Heart right ventricle (tissue), 16 donors: Measurements from ENCODE around the gene EFCAB6. TPM values are rescaled to one million over a fixed set of nuclear protein-coding genes. Genes with fewer than 3 reads are reported as not detected.

Experiments
- ATAC-seq, 8 donors: fragments of 200-7000 bp; cut with Tn5 transposase; one replicate each; pipeline ENCODE4 v1.9.1; 2020; ENCODE audit warnings: mild to moderate bottlenecking in 8 of 8, moderate library complexity in 8 of 8, moderate number of reproducible peaks in 1 of 8
- DNase-seq, 2 donors: peaks; one replicate each; pipeline ENCODE4 v3.0.0-alpha.2; 2020
- H3K27ac ChIP-seq, 10 donors: fragments of 200-600 bp; sonication (generic) in 2 of 10; one replicate each; pipeline versions ENCODE4 v1.5.0 to v1.8.0; 2020 to 2022; ENCODE audit warnings: mild to moderate bottlenecking in 3 of 10
- H3K27me3 ChIP-seq, 7 donors: fragments of 200-600 bp; one replicate each; pipeline ENCODE4 v1.8.0; 2021 to 2022; ENCODE audit warnings: mild to moderate bottlenecking in 2 of 7
- H3K36me3 ChIP-seq, 9 donors: fragments of 200-600 bp; sonication (generic) in 1 of 9; one replicate each; pipeline versions ENCODE4 v1.5.0 to v1.8.0; 2020 to 2022; ENCODE audit warnings: mild to moderate bottlenecking in 2 of 9
- H3K4me1 ChIP-seq, 9 donors: fragments of 200-600 bp; sonication (generic) in 1 of 9; one replicate each; pipeline versions ENCODE4 v1.5.0 to v1.8.0; 2020 to 2022; ENCODE audit warnings: mild to moderate bottlenecking in 4 of 9
- H3K4me3 ChIP-seq, 10 donors: fragments of 200-600 bp; sonication (generic) in 2 of 10; one replicate each; pipeline versions ENCODE4 v1.5.0 to v1.8.0; 2020 to 2022; ENCODE audit warnings: mild to moderate bottlenecking in 7 of 10, moderate library complexity in 2 of 10
- H3K9me3 ChIP-seq, 11 donors: fragments of 200-600 bp in 10 of 11; sonication (generic) in 2 of 11; one replicate each; pipeline versions ENCODE4 v1.5.0 to v1.8.0; 2013 to 2022; ENCODE audit warnings: mild to moderate bottlenecking in 2 of 11, control low read depth in 1 of 11, moderate library complexity in 1 of 11
- CTCF ChIP-seq, 9 donors: fragments of 200-600 bp; sonication (generic) in 2 of 9; IDR thresholded peaks; one replicate each; pipeline versions ENCODE4 v1.5.0 to v1.8.0; 2021 to 2022; ENCODE audit warnings: antibody characterized with exemption in 9 of 9, mild to moderate bottlenecking in 5 of 9, moderate library complexity in 1 of 9
- WGBS, 2 donors: extraction: QIAGEN DNeasy Blood & Tissue Kit; methylation state at CpG; one replicate each; pipeline ENCODE4 v1.1.7; 2013; ENCODE audit warnings: inconsistent platforms in 1 of 2; 5-methylcytosine and 5-hydroxymethylcytosine counted together
- intact Hi-C, 10 donors: fragments of 100-400 bp; cut with DNase I; formaldehyde crosslinking; loops; one replicate each; pipeline versions ENCODE4 v1.11.1 to v1.14.2; 2022
- polyA plus RNA-seq, 2 donors: library from polyadenylated mRNA; stranded (reverse); fragments of 200-250 nt; gene quantifications; one replicate each; pipeline ENCODE4 v1.2.3, GENCODE V29; 2013
- total RNA-seq, 10 donors: library from RNA; stranded (reverse); fragmentation: NEBNext Ultra II Directional in 3 of 10; extraction: Animal tissue kit (Norgen Biotek cat#: 25700) in 3 of 10; gene quantifications; one replicate each; pipeline versions ENCODE4 v1.2.1 to v1.2.4, GENCODE V29; 2021 to 2023
- donor health status: Arrhythmogenic right ventricular cardiomyopathy.
- donor health status: ischemic (EF 13 %, LVEDD 7.1; RV severe dilation, severe dysfunction).
- donor health status: healthy with polysubstance abuse.
- donor health status: DM: no; HTN: yes; CAD: no.
- donor health status: DM: no; HTN: no; CAD: no.
- donor health status: ischemic (EF 25% LVEDD 6.9; RV normal size, moderate dysfunction).
- donor health status: ischemic (EF 25% LVEDD 5.7; RV mildly dilated, moderate dysfunction).
- donor health status: healthy.
- donor health status: DM: yes; HTN: yes; CAD: no.
- donor health status: Ischemic cardiomyopathy.
- donor health status: ischemic (EF 35%, LVEDD 5.7; RV mildly dilated, moderate dysfunction).
- donor health status: nonischemic (EF 11% LVEDD 7.7; RV severe dilation, severe dysfunction).
- donor health status: DM: yes; HTN: yes; CAD: no.
- donor health status: PGD.
- donor health status: ischemic (EF 29% LVEDD 5.4; RV normal size, mild dysfunction).
- donor health status: nonischemic (EF 23%, LVEDD 6.1; RV moderate dilation, normal function).

The EFCAB6 gene
- total and polyA plus RNA-seq, 12 donors = 0.25 to 4.3 (median 1.8) TPM

GRCh38 chr22:43580271-43580750 is 231.8 kb downstream of the EFCAB6 start:
- no peak for TF ChIP-seq CTCF (IDR thresholded peaks at IDR 0.05)
- Histone ChIP-seq H3K27ac (no peak overlapping the region), H3K4me1 (no peaks in the 10 kb centered on the region), H3K36me3 (no peaks in the 10 kb centered on the region), H3K9me3 (peaks cover 0 to 28% (median 6%) of the 10 kb centered on the region in 11 donors), H3K4me3 (no peak overlapping the region), H3K27me3 (peaks cover 0 to 16% (median 9%) of the 10 kb centered on the region in 7 donors)
- 28 to 47% methylated on average over 4 of the region's 4 CpGs for WGBS, 2 donors
- DNase-seq = no peak
- intact Hi-C loops = no loop called here
- no peak for ATAC-seq

- Histone ChIP-seq H3K27me3 (peaks cover 0 to 20% (median 9%) of the 10 kb centered on the region in 7 donors), H3K4me3 (no peak overlapping the region), H3K27ac (no peak overlapping the region), H3K9me3 (no peaks in the 10 kb centered on the region), H3K4me1 (no peaks in the 10 kb centered on the region), H3K36me3 (no peaks in the 10 kb centered on the region)
- 77 to 78% methylated on average over 5 of the region's 5 CpGs for WGBS, 2 donors
- no peak for ATAC-seq
- no peak for DNase-seq
- TF ChIP-seq CTCF (IDR thresholded peaks at IDR 0.05) = no peak
- intact Hi-C loops = no loop called here
These were observed 237.4 kb downstream of the EFCAB6 start for GRCh38 chr22:43574738-43575137.

GRCh38 chr22:43572710-43573109 is 239.4 kb downstream of the EFCAB6 start:
- Histone ChIP-seq H3K4me1 (no peaks in the 10 kb centered on the region), H3K27ac (no peak overlapping the region), H3K27me3 (peaks cover 0 to 16% (median 9%) of the 10 kb centered on the region in 7 donors), H3K4me3 (no peak overlapping the region), H3K9me3 (no peaks in the 10 kb centered on the region), H3K36me3 (no peaks in the 10 kb centered on the region)
- ATAC-seq (no peak), DNase-seq (no peak)
- WGBS, 2 donors = 84 to 88% methylated on average over 9 of the region's 9 CpGs
- intact Hi-C loops = no loop called here
- TF ChIP-seq CTCF (IDR thresholded peaks at IDR 0.05) = no peak

- H3K27ac ChIP-seq = no peak overlapping the region
- no peak for ATAC-seq
- intact Hi-C loops = no loop called here
- DNase-seq = no peak
- no peaks in the 10 kb centered on the region for H3K4me1 ChIP-seq
- no peaks in the 10 kb centered on the region for H3K36me3 ChIP-seq
- H3K9me3 ChIP-seq = no peaks in the 10 kb centered on the region
- no peak overlapping the region for H3K4me3 ChIP-seq
- 68 to 70% methylated on average over 4 of the region's 4 CpGs for WGBS, 2 donors
- peaks cover 0 to 10% (median 0%) of the 10 kb centered on the region in 7 donors for H3K27me3 ChIP-seq
- TF ChIP-seq CTCF (IDR thresholded peaks at IDR 0.05) = no peak
These were observed 240.9 kb downstream of the EFCAB6 start for GRCh38 chr22:43571181-43571580.
